Endothelial cell of umbilical vein (primary cell): ENCODE results near the gene CTSZ. TPM values are rescaled to one million over a fixed set of nuclear protein-coding genes. Genes with fewer than 3 reads are reported as not detected.

Source experiments
- BruUV-seq: library from RNA; stranded (reverse); fragments of 400-500 nt; replicated peaks from 2 replicates; lab custom pipeline; 2021; lab: Mats Ljungman, UMichigan
- CTCF ChIA-PET: fragments of 300-600, 350-600 bp; sonication (Branson Sonifier 250); formaldehyde crosslinking; loops from one replicate; lab custom pipeline; 2021; ENCODE audit warnings: antibody characterized with exemption, inconsistent platforms; lab: Charles Lee
- POLR2A ChIA-PET: fragments of 300-600, 350-600 bp; sonication (Branson Sonifier 250); formaldehyde crosslinking; loops from one replicate; lab custom pipeline; 2021; ENCODE audit warnings: antibody characterized with exemption, inconsistent platforms; lab: Charles Lee
- DNase-seq: peaks from one replicate; pipeline ENCODE4 v3.0.0-alpha.2; 2011; ENCODE audit warnings: low read depth, low spot score
- FAIRE-seq: peaks from 2 replicates; lab custom pipeline; 2011; peaks lifted over from hg19 to GRCh38; lab: Jason Lieb, UNC
- H2AFZ ChIP-seq: 2 replicates; pipeline ENCODE4 v1.6.0; 2012; ENCODE audit warnings: low read depth, low read length, control low read depth, inconsistent platforms
- H3K27ac ChIP-seq: 2 replicates; pipeline ENCODE4 v1.5.1; 2011; ENCODE audit warnings: low read depth, mild to moderate bottlenecking, control low read depth, low read length, moderate library complexity; ENCODE audit not compliant: insufficient read depth
- H3K27me3 ChIP-seq, 2 experiments: 2 replicates each; pipeline versions ENCODE4 v1.6.0 to v1.6.1; 2011; ENCODE audit warnings: low read length in 2 of 2, mixed read lengths in 1 of 2; ENCODE audit not compliant: control insufficient read depth in 2 of 2, insufficient read depth in 2 of 2
- H3K36me3 ChIP-seq, 2 experiments: 2 replicates in 1 of 2; 3 replicates in 1 of 2; pipeline ENCODE4 v1.5.1; 2011; ENCODE audit warnings: low read length in 2 of 2, mild to moderate bottlenecking in 1 of 2, moderate library complexity in 1 of 2; ENCODE audit not compliant: control insufficient read depth in 2 of 2, insufficient read depth in 2 of 2; ENCODE audit errors: extremely low read depth in 1 of 2
- H3K4me1 ChIP-seq: 3 replicates; pipeline ENCODE4 v1.5.1; 2011; ENCODE audit warnings: mild to moderate bottlenecking, low read length; ENCODE audit not compliant: control insufficient read depth, insufficient read depth; ENCODE audit errors: extremely low read depth
- H3K4me2 ChIP-seq: 2 replicates; pipeline ENCODE4 v1.6.1; 2011; ENCODE audit warnings: low read length, control low read depth, mixed read lengths; ENCODE audit not compliant: insufficient read depth
- H3K4me3 ChIP-seq, 3 experiments: fragments of 200-600 bp in 1 of 3; sonication (generic), shearing (Covaris generic) in 1 of 3; replicated peaks in 1 of 3; 2 replicates each; pipeline ENCODE4 v1.5.1; 2011 to 2016; ENCODE audit warnings: control low read depth in 3 of 3, low read length in 3 of 3, mild to moderate bottlenecking in 2 of 3, inconsistent platforms in 1 of 3, low read depth in 1 of 3, moderate library complexity in 1 of 3; ENCODE audit not compliant: insufficient read depth in 1 of 3
- H3K79me2 ChIP-seq: 2 replicates; pipeline ENCODE4 v1.6.0; 2012; ENCODE audit warnings: low read length, inconsistent platforms; ENCODE audit not compliant: control insufficient read depth, insufficient read depth
- H3K9ac ChIP-seq: replicated peaks from 2 replicates; pipeline ENCODE3; 2011; ENCODE audit warnings: low read length, control low read depth; ENCODE audit not compliant: insufficient read depth; ENCODE audit errors: extremely low read depth
- H3K9me1 ChIP-seq: replicated peaks from 3 replicates; pipeline ENCODE4 v1.6.0; 2011; ENCODE audit warnings: mild to moderate bottlenecking, low read length; ENCODE audit not compliant: control insufficient read depth, insufficient read depth; ENCODE audit errors: extremely low read depth
- H3K9me3 ChIP-seq: replicated peaks from 2 replicates; pipeline ENCODE4 v1.5.1; 2012; ENCODE audit warnings: low read length, inconsistent platforms; ENCODE audit not compliant: control insufficient read depth, insufficient read depth
- H4K20me1 ChIP-seq: replicated peaks from 2 replicates; pipeline ENCODE3; 2011; ENCODE audit warnings: mild to moderate bottlenecking, low read length; ENCODE audit not compliant: control insufficient read depth, insufficient read depth; ENCODE audit errors: extremely low read depth
- CTCF ChIP-seq, 2 donors: IDR thresholded peaks; 1 replicate in 1 of 2; 2 replicates in 1 of 2; pipeline ENCODE4 v1.5.1; 2011; ENCODE audit warnings: low read length in 2 of 2, mild to moderate bottlenecking in 2 of 2, moderate library complexity in 2 of 2, control low read depth in 1 of 2, inconsistent platforms in 1 of 2, low read depth in 1 of 2; ENCODE audit not compliant: insufficient read depth in 1 of 2; ENCODE audit errors: extremely low read depth in 1 of 2
- EZH2 ChIP-seq: IDR thresholded peaks from 2 replicates; pipeline ENCODE4 v1.6.1; 2012; ENCODE audit warnings: borderline replicate concordance, low read depth, mild to moderate bottlenecking, moderate library complexity, low read length, inconsistent platforms; ENCODE audit not compliant: severe bottlenecking
- FOS ChIP-seq: IDR thresholded peaks from 2 replicates; pipeline ENCODE4 v1.6.1; 2011; ENCODE audit warnings: mild to moderate bottlenecking, low read length, moderate library complexity, borderline replicate concordance; ENCODE audit not compliant: insufficient read depth
- GATA2 ChIP-seq: IDR thresholded peaks from 2 replicates; pipeline ENCODE4 v1.7.0; 2011; ENCODE audit warnings: low read depth, mild to moderate bottlenecking, moderate library complexity, mixed read lengths, low read length; ENCODE audit not compliant: insufficient read length, insufficient read depth
- JUN ChIP-seq: IDR thresholded peaks from 2 replicates; pipeline ENCODE4 v1.6.1; 2011; ENCODE audit warnings: borderline replicate concordance, low read depth; ENCODE audit not compliant: insufficient read length, insufficient read depth
- MYC ChIP-seq: IDR thresholded peaks from one replicate; pipeline ENCODE4 v1.6.1; 2011; ENCODE audit warnings: mild to moderate bottlenecking, low read depth, low read length
- POLR2A ChIP-seq: IDR thresholded peaks from 2 replicates; pipeline ENCODE4 v1.6.1; 2012; ENCODE audit warnings: low read depth, mild to moderate bottlenecking, control low read depth, low read length
- POLR2AphosphoS5 ChIP-seq: IDR thresholded peaks from 2 replicates; pipeline ENCODE4 v1.6.1; 2012; ENCODE audit warnings: low read depth, mild to moderate bottlenecking, control low read depth, low read length, moderate library complexity; ENCODE audit not compliant: insufficient read depth
- dilution Hi-C: fragments of 300-500 bp; cut with MboI; formaldehyde crosslinking; loops from one replicate; pipeline ENCODE4 v1.15.0; 2019; ENCODE audit warnings: low sequenced_read_pairs; ENCODE audit not compliant: extremely low pct_ligation_motif_present
- intact Hi-C: fragments of 100-400 bp; cut with micrococcal nuclease; formaldehyde crosslinking; loops from one replicate; pipeline ENCODE4 v1.10.0; 2022
- polyA plus RNA-seq, 4 experiments: library from polyadenylated mRNA; depleted of rRNA in 3 of 4; stranded (reverse) in 3 of 4; unstranded in 1 of 4; fragments of >200 nt; gene quantifications; 2 replicates each; pipeline versions ENCODE4 v1.2.1 to v1.2.3, GENCODE V29; 2011 to 2012; ENCODE audit warnings: missing spikeins in 1 of 4
- total RNA-seq: library from RNA; stranded (reverse); gene quantifications from 2 replicates; pipeline ENCODE4 v1.2.3, GENCODE V29; 2021
- TF ChIP-seq, protein P1 (sequence below): IDR thresholded peaks from 2 replicates; pipeline ENCODE4 v1.6.1; 2011; ENCODE audit not compliant: insufficient read depth, insufficient read length

CTSZ gene
- total and polyA plus RNA-seq, 2 donors (not counting 3 experiments of a cell fraction or from before 2014, with no cell fraction given): 304 to 387 TPM

GRCh38 chr20:59004763-59005522, 2.1 kb downstream of the CTSZ start:
- no peak overlapping the region for H2AFZ ChIP-seq
- DNase-seq (peak; percentile 63), FAIRE-seq (peak; percentile 83)
- CTCF ChIA-PET: interaction anchor here (1.5 kb wide), 1 partner anchor 27 kb away, joined by 6 read pairs; the partner anchor contains the start of gene ATP5F1E
- H3K9ac ChIP-seq: no peak overlapping the region
- no TSS peak for BruUV-seq
- peak overlapping the region in 2 of 3 experiments; percentile 64 to 68 for H3K4me3 ChIP-seq
- H3K4me2 ChIP-seq: peak overlapping the region; percentile 81
- no peaks in the 10 kb centered on the region for H3K9me1 ChIP-seq
- dilution Hi-C loops: no loop called here
- peaks cover 22% of the 10 kb centered on the region for H3K4me1 ChIP-seq
- TF ChIP-seq POLR2A: no peak
- no peak for TF ChIP-seq FOS
- TF ChIP-seq EZH2: no peak
- H3K36me3 ChIP-seq: peaks cover 0 to 27% of the 10 kb centered on the region in 2 experiments
- H3K9me3 ChIP-seq: no peaks in the 10 kb centered on the region
- H3K79me2 ChIP-seq: peaks cover 42% of the 10 kb centered on the region
- H4K20me1 ChIP-seq: no peaks in the 10 kb centered on the region
- no peaks in the 10 kb centered on the region for H3K27me3 ChIP-seq
- H3K27ac ChIP-seq: no peak overlapping the region
- intact Hi-C loops: loop anchor here (1.0 kb wide), 1 partner anchor 37 kb away; the partner anchor contains the start of gene PRELID3B
- POLR2A ChIA-PET: interaction anchor here (1.1 kb wide), 1 partner anchor 28 kb away, joined by 3 read pairs; no protein-coding TSS in a partner anchor

DNA sequence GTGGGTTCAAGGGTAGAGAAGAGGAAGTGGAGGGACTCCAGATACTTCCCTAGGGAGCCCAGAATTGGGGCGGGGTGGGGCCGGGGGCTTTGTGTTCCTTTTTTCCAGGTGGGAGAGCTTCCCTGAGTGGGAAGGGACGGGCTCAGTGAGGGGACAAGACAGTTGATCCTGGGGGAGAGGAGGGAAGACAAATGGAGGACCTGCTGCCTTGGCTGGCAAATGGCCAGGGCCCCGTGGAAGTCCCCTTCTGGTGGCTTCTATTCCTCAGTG, 2.6 kb downstream of the CTSZ start:
- BruUV-seq: no TSS peak
- no peak overlapping the region for H2AFZ ChIP-seq
- DNase-seq: no peak
- no peak for FAIRE-seq
- intact Hi-C loops (no loop called here), dilution Hi-C loops (no loop called here)
- peaks cover 42% of the 10 kb centered on the region for H3K79me2 ChIP-seq
- no peak overlapping the region for H3K27ac ChIP-seq
- no peak overlapping the region for H3K9ac ChIP-seq
- no peaks in the 10 kb centered on the region for H3K9me3 ChIP-seq
- CTCF ChIA-PET: no interaction called here
- H3K27me3 ChIP-seq: no peaks in the 10 kb centered on the region
- TF ChIP-seq POLR2AphosphoS5: no peak
- no peak for TF ChIP-seq CTCF (IDR thresholded peaks at IDR 0.05; ENCODE audit: extremely low read depth in 1 of 2, insufficient read depth in 1 of 2, low read depth in 1 of 2, low read length in 2 of 2)
- TF ChIP-seq, protein P1, sequence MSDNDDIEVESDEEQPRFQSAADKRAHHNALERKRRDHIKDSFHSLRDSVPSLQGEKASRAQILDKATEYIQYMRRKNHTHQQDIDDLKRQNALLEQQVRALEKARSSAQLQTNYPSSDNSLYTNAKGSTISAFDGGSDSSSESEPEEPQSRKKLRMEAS: no peak
- TF ChIP-seq GATA2: no peak
- TF ChIP-seq MYC: no peak
- no peak for TF ChIP-seq JUN
- TF ChIP-seq POLR2A: no peak
- no peak for TF ChIP-seq FOS
- TF ChIP-seq EZH2: no peak
- no peaks in the 10 kb centered on the region for H4K20me1 ChIP-seq
- POLR2A ChIA-PET: interaction anchor here (1.1 kb wide), 1 partner anchor 29 kb away, joined by 3 read pairs; no protein-coding TSS in a partner anchor
- H3K4me1 ChIP-seq: peaks cover 20% of the 10 kb centered on the region
- no peaks in the 10 kb centered on the region for H3K9me1 ChIP-seq
- peaks cover 0 to 28% of the 10 kb centered on the region in 2 experiments for H3K36me3 ChIP-seq
- H3K4me3 ChIP-seq: no peak overlapping the region
- no peak overlapping the region for H3K4me2 ChIP-seq
